HG03025 (cell line): ENCODE results near the gene ATP6V1G1.
"Not testable (repeated sequence)": the region's sequence is repeated elsewhere in the genome, so short reads cannot be mapped to it uniquely, and the experiment has no call there.

Experiments used
- ATAC-seq: cut with Tn5 transposase; IDR thresholded peaks from one replicate; pipeline ENCODE4 v1.9.1; 2021; ENCODE audit warnings: mild to moderate bottlenecking, moderate library complexity; ENCODE audit not compliant: unreplicated experiment, low FRiP score

Gene ATP6V1G1

DNA sequence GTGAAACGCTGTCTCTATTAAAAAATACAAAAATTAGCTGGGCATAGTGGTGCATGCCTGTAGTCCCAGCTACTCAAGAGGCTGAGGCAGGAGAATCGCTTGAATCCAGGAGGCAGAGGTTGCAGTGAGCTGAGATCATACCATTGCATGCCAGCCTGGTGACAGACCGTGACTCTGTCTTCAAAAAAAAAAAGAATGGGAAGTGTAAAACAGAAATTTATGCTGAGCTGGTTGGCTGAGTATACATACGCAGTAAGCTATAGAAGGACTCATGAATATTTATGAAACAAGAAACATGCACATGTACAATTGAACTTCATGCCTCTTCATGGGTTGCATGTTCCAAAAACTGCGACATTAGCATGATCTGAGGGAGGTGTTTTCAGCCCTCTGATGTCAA lies 10.8 kb upstream of the ATP6V1G1 start:
- not testable (repeated sequence) for ATAC-seq

DNA sequence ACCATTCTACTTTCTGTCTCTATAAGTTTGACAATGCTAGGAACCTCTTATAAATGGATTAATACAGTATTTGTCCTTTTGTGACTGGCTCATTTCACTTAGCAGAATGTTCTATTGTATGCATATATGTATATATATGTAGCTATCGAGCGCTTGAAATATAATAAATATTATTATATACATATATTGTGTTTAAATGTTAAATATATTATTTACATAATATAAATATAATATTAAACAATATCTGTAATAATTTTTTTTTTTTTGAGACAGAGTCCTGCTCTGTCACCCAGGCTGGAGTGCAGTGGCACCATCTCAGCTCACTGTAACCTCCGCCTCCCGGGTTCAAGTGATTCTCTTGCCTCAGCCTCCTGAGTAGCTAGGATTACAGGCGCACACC lies 9.4 kb upstream of the ATP6V1G1 start:
- not testable (repeated sequence) for ATAC-seq

DNA sequence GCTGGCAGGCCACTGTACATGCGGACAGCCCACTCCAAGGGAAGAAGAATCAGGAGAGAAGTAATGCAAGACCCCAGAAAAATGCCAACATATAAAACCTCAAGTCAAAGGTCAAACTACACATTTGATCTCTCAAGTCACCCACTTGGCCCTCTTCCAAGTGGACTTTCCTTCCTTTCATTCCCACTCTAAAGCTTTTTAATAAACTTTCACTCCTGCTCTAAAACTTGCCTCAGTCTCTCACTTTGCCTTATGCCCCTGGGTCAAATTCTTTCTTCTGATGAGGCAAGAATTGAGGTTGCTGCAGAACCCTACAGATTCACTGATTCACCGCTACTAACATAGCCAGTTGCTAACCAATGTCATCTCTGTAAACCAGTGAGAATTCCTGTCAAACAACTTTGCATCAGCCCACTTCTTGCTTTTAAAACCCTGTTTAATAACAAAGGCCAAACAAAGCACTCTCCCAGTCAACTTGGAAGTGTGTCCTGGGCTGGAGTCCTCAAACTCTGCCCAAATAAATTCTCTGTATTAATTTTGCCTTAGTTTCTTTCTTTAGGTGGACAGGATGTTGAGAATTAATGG lies 6.9 kb upstream of the ATP6V1G1 start:
- no peak for ATAC-seq

DNA sequence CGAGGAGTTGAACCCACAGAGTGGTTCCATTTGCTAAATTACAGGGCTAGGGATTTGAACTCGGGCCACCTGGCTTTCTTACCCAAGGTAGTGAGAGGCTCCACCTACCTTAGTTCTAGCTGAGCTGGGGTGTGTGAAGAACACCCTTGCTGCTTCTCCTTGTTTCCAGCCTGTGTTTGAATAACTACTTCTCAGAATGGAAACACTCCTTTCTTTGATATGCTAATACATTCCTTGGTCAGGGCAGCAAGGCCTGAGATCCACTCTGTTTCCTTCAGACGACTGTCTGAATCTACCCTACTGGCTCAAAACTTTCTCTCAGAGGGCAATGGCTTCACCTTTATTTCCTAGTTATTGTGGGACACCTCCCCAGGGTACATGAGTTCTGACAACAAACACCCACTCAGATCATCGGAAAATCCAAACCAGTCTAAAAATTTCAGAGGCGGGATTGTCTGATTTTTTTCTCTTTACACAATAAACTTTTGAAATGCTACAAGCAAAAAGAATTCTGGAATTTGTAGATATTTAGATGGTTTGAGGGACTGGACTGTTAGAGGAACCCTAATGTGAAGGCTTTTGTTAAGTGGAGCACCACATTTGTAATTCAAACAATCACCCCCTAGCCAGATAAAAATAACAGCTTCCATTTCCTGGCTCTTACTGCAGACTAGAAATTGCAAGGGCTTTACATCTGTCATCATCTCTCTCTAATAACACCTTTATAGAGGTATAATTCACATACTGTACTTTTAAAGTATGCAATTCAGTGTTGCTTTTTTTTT lies 4.0 kb upstream of the ATP6V1G1 start:
- ATAC-seq, result no peak

DNA sequence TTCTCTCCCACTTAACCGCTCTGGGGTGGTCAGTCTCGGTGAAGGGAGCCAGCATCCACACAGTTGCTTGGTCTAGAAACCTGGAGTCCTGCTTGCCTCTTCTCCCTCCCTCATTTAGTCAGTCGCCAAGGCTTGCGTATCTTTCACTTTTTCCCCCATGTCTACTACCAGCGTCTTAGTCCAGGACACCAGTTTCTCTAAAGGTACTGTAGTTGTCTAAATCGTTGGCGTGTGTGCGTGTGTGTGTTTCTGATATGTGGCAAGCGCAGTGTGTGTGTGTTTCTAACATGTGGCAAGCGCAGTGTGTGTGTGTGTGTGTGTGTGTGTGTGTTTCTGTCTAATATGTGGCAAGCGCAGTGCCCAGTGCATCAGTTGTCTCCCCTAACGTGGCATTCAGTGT lies 641 bp downstream of the ATP6V1G1 start:
- no peak for ATAC-seq

DNA sequence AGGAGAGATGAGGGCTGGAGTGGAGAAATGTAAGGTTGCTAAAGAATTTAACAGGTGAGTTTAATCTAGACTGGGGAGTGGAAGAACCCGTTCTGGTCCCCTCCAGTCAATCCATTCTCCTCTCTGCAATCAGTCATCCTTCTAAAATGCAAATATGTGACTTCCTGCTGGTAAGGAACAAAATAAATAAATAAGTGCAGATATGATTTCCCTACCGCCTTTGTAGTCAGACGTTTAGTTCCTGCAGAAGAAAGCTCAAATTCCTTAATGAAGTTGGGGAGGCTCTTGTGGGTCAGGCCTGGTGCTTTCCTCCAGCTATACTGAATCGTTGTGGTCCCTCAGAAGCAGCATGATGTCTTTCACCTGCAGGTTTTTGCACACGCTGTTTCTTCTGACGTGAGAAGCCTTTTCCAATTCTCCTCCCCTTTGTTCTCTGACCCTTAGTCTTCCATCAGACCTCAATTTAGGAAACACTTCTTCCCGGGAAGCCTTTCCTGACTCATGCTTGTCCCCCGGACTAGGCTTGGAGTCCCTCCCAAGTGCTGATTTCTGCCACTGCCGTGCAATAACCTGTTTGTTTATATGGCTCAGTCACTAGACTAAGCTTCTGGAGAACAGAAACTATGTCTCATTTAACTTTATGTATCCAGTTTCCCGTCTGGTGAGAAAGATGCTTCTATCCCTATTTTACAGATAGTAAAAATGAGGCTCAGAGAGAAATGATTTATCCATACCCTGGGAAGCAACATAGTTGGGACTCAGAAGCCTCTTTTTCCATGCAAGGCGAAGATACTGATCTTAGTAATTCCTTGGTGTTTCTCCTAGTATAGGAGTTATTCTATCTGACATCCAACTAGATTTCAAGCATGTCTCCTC lies 1.3 kb downstream of the ATP6V1G1 start:
- ATAC-seq, result no peak

DNA sequence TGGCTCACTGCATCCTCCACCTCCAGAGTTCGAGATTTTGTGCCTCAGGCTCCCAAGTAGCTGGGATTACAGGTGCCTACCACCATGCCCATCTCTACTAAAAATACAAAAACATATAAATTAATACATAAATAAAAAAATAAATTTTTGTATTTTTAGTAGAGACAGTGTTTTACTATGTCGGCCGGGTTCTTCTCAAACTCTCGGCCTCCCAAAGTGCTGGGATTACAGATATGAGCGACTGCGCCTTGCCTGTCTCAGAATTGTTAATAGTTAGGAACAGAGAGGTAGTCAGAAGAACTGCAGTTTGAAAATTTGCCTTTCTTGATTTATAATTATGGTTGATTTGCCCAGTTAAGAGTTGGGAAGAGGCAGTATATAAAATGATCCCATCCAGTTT lies 2.8 kb downstream of the ATP6V1G1 start:
- no peak for ATAC-seq

DNA sequence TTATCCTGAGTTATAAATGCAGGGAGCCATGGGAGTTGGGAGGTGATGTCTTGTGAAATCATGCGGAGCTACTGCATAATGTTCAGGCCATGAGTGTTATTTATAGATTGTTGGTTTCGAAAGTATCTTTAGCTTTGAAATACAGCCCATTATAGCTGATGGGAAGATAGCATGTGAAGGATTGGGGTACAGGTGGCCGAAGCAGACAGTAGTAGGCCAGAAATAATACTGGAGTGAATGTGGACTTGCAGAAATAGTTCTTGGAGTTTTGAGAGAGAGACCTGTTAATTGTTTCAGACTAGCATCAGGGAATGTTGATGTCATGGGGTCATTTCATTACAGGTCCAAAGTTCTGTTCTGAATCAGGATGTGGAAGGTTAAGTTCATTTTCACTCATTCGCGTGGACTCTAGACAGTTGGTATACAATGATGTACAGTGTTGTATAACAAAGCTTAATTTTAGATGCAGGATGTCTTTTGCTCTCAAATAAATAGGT lies 3.8 kb downstream of the ATP6V1G1 start:
- no peak for ATAC-seq

DNA sequence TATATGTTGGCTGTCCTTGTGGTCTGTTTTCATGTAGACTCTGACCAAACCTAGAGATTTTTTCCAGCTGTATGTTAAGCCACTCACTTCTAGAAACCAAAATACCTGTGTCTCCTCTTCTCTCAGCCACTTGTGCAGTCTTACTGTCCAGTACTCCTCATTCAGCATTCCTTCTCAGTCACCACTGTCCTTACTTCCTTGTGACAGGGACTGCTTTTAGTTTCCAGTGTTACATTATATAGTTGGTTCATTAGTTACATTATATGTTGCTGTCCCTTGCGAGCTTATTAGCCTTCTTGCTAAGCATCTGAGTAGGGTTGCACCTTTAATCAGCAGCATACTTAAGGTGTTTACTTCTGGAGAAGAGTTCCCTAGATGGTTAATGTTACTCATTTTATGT lies 4.3 kb downstream of the ATP6V1G1 start:
- ATAC-seq, result no peak

DNA sequence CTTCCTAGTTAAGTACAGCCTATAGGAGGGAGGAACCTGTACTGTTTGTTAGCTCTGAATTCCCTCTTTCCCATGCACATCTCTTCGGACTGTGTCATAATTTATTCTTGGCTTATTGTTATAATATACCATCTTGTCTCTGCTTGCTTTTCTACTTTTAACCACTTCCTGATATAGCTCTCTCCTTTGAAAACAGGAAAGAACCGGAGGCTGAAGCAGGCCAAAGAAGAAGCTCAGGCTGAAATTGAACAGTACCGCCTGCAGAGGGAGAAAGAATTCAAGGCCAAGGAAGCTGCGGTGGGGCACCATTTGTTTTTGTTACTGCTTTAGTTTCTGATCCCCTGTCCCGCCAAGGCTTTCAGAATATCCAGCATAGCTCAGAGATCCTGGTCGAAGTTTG lies 4.8 kb downstream of the ATP6V1G1 start:
- ATAC-seq, result no peak

DNA sequence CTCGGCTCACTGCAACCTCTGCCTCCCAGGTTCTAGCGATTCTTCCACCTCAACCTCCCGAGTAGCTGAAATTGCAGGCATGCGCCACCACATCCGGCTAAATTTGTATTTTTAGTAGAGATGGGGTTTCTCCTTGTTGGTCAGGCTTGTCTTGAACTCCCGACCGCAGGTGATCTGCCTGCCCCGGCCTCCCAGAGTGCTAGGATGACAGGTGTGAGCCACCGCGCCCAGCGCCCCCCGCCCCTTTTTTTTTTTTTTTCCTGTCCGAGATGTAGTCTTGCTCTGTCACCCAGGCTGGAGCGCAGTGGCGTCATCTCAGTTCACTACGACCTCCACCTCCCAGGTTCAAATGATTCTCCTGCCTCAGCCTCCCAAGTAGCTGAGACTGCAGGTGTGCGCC lies 6.6 kb downstream of the ATP6V1G1 start:
- ATAC-seq, result no peak

DNA sequence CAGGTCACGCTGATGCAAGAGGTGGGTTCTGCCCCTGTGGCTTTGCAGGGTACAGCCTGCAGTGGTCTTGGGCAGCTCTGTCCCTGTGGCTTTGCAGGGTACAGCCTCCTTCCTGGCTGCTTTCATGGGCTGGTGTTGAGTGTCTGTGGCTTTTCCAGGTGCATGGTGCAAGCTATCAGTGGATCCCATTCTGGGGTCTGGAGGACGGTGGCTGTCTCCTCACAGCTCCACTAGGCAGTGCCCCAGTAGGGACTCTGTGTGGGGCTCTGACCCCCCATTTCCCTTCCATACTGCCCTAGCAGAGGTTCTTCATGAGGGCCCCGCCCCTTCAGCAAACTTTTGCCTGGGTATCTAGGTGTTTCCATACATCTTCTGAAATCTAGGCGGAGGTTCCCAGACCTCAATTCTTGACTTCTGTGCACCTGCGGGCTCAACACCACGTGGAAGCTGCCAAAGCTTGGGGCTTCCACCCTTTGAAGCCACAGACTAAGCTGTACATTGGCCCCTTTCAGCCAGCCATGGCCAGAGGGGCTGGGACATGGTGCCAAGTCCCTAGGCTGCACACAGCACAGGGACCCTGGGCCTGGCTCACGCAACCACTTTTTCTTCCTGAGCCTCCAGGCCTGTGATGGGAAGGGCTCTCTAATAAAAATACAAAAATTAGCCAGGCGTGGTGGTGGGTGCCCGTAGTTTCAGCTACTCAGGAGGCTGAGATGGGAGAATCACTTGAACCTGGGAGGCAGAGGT lies 13.1 kb downstream of the ATP6V1G1 start:
- not testable (repeated sequence) for ATAC-seq

DNA sequence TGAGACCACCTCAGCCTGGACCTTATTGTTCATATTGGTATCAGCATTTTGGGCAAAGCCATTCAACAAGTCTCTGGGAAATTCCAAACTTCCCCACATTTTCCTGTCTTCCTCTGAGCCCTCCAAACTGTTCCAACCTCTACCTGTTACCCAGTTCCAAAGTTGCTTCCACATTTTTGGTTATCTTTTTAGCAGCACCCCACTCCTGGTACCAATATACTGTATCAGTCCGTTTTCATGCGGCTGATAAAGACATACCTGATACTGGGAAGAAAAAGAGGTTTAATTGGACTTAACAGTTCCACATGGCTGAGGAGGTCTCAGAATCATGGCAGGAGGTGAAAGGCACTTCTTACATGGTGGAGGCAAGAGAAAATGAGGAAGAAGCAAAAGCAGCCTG lies 14.2 kb downstream of the ATP6V1G1 start:
- not testable (repeated sequence) for ATAC-seq

DNA sequence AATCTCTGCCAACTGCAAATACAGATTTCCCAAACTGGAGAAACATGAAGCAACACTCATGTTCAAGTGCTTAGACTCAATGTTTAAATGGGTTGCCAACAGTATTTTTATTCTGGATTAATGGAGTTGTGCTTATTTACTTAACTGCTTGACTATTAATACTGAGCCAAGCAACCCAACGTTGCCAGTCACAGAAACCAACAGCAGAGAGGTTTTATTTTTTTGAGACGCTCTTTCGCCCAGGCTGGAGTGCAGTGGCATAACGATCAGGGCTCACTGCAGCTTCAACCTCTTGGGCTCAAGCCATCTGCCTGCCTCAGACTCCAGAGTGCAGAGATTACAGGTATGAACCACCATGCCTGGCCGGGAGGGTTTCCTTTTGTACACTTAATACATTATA lies 15.1 kb downstream of the ATP6V1G1 start:
- no peak for ATAC-seq

DNA sequence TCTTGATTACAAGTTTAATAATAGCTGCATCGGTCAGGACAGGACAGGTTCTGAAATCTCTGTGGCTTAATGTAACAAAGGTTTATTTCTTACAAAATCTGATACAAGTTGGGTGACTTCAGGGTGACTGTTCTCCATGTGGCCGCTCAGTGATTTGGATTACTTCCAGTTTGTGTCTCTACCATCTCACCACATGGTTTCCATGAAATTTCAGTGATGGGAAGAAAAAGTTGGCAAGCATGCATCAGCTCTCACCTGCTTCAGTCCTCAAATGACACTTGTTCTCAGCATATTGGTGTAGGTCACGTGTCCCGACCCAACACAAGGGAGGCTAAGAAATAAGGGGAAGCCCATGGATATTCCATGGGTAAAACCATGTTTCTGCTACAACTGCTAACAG lies 15.7 kb downstream of the ATP6V1G1 start:
- ATAC-seq, result no peak

DNA sequence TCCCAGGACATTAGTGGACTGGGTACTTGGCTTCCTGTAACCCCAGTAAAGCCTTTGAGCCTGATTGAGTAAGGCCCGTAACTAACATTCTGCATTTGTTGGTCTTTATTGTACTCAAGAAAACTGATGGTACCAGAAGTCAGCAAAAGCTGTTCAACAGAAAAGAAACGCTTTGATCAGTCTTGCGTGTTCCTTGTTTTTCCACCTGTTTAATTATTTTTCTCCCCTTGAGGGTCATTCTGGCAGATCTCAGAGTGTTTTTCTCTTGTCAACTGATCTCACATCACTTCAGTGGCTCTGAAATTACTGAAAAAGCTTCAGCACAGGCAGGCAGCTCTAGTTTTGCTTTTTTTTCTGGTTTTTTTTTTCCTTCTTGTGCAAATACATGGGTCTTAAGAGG lies 17.4 kb downstream of the ATP6V1G1 start:
- ATAC-seq, result no peak

DNA sequence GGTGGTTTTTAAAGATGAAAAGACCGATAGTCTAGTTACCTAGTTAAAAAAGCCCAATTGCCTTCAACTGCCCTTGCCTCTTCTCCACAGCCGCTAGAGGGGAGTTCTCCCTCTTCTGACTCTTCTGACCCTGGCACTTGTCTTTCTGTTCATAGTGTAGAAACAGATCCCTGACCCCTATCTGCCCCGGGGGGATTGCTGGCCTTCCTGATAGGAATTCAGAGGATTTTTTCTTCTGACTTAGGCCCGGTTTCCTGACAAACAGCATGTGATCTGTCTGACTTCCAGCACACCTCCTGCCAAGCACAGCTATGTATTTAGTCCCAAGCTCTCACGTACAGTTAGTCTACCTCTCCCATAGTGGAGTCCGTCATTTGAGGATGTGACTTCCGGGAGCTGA lies 18.5 kb downstream of the ATP6V1G1 start:
- no peak for ATAC-seq

DNA sequence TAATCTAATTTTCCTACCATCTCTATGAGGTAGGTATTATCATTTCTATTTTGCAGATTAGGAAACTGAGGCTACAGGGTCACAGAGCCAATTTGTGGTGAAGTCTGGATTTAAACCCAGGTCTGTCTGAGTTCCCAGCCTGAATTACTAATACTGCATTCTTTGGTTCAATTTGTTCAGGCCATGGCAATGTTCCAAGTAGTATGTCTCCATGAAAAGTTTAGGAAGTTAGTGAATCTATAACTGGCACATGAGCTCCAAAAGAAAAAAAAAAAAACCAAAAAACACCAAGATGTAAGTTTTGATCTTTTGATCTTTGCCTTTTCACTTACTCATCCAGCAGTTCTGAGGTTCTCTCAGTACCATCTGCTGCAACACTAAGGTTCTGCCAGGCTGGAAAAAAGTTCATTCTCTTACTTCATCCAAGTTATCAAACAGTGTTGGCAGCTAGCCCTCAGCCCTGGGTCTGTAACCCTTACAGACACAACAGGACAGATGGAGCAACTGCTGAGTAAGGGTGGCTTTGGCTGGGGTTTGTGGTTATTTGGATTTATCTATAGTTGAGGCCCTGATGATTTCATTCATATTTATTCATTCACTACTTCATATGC lies 19.1 kb downstream of the ATP6V1G1 start:
- no peak for ATAC-seq

DNA sequence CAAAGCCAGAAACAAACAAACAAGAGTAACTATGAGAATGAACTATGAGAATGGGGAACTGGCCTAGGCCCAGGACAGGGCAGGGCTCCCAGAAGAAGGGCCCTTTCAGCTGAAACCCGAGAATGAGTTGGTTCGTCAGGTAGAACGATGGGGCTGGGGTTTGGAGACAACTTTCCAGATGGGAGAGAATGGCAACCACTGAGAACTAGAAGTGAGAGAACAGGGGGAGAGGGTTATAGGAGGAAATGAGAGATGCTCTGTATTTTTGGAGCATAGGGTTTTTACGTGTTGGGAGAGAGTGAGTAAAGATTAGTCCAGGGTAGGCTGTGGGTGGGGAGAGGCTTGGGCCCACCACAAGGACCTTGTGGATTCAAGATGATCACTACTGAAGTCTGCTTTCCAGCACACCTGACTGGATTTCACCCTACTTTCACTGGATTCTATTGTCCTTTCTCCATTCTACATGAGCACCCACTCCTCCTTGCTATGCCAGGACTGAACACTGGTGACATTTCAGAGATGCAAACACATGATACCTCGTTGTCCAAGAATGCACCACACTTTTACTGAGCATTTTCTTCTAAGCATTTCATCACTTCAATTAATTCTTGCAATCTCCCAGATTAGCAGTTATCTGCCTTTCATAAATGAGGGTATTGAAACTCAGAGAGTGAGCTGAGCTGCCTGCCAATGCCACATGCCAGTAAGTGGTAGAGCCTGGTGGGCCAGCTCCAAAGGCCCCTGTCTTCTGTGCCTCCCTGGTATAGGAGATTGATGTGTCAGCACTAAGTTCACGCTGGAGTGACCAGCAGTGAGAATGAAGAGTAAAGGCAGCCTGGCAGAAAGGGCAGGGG lies 20.3 kb downstream of the ATP6V1G1 start:
- ATAC-seq, result peak; percentile 47
